GM12874 (cell line): ENCODE results near the gene HAUS3.

ENCODE experiments used
- CTCF ChIP-seq: IDR thresholded peaks from 2 replicates; pipeline ENCODE4 v1.5.1; 2011; ENCODE audit warnings: low read depth, mild to moderate bottlenecking, control low read depth, low read length, moderate library complexity; ENCODE audit not compliant: insufficient read depth

The HAUS3 gene

GRCh38 chr4:2269618-2270163 is 27.8 kb upstream of the HAUS3 start:
- no peak for TF ChIP-seq CTCF

- no peak for TF ChIP-seq CTCF
Measured at GRCh38 chr4:2269206-2269531, 27.2 kb upstream of the HAUS3 start.

- TF ChIP-seq CTCF, result no peak
Measured at GRCh38 chr4:2268357-2269205, 26.7 kb upstream of the HAUS3 start.

GRCh38 chr4:2267841-2268240 is 25.9 kb upstream of the HAUS3 start:
- no peak for TF ChIP-seq CTCF

GRCh38 chr4:2267320-2267811 is 25.4 kb upstream of the HAUS3 start:
- TF ChIP-seq CTCF, result no peak

- no peak for TF ChIP-seq CTCF
Measured at GRCh38 chr4:2266821-2267220, 24.9 kb upstream of the HAUS3 start.

GRCh38 chr4:2266181-2266580 is 24.3 kb upstream of the HAUS3 start:
- no peak for TF ChIP-seq CTCF
